ENCODE results near the gene ZNF222.
A peak's percentile ranks its signal among the peaks of the same experiment; 100 is the strongest.

The ZNF222 gene

DNA sequence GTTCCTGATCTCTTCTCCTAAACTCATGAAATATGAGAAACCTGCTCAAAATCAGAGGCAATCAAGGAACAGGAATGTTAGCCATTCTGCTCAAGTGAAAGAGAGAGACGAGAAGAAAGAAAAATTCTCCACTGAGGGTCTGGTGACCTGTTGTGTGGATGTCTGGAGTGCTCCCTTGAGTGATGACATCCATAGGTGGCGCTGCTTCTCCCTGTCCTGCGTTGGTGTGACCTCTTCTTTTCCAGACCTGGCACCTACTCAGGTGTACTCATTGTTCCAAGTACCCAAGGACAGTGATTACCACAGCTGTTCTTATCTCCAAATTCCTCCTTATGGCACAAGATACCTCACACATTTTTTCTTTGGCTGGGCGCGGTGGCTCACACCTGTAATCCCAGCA is 30.7 kb downstream of the ZNF222 start:
- DNase-seq: no peak

DNA sequence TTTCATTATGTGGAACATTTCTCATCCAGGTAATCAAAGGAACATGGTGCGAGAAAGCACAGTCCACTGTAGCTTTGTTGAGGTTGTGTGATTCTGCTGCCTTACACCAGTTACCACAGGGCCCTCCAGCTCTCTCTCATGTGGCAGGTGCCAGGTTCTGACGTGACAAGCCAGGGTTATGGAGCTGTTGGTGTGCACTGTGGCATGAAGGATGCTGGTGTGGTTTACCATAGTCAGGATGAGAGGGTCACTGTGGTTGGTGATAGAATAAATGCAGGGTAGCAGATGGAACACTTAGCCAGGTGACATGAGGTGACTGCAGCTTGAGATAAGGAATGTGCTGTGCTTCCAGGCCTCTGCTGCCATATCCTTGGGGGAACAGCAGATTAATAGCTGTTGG is 34.0 kb downstream of the ZNF222 start:
- DNase-seq: no peak

DNA sequence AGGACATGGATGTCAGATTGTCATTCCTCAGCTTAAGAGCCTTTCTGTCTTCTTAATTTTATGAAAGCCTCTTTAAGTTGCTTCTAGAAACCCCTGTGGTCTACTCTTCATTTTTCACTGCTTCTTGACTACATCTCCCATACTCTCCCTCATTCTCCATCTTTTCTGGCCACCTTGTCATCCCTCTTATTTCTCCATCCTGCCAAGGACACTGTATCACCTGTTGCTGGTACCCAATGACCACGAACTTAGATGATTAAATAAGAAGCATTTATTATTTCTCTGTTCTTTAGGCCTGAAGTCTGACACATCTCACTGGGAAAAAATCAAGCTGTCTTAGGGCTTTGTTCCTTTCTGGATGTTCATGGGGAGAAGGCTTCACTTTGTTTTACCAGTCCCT is 35.9 kb downstream of the ZNF222 start:
- no peak for DNase-seq

DNA sequence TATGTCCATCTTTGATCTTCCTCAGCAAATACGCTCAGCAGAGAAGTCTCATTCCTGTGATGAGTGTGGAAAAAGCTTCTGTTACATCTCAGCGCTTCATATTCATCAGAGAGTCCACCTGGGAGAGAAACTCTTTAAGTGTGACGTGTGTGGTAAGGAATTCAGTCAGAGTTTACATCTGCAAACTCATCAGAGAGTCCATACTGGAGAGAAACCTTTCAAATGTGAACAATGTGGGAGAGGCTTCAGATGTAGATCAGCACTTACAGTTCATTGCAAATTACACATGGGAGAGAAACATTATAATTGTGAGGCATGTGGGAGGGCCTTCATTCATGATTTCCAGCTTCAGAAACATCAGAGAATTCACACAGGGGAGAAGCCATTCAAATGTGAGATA is 41.1 kb downstream of the ZNF222 start:
- DNase-seq: no peak

DNA sequence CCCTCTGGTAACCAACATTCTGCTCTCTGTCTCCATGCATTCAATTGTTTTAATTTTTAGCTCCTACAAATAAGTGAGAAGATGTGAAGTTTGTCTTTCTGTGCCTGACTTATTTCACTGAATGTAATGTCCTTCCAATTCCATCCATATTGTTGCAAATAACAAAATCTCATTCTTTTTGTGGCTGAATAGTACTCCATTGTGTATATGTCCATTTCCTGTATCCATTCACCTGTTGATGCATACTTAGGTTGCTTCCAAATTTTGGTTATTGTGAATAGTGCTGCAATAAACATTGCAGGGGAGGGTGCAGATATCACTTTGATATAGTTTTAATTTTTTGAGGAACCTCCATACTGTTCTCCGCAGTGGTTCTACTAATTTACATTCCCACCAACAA is 44.2 kb downstream of the ZNF222 start:
- DNase-seq: no peak

DNA sequence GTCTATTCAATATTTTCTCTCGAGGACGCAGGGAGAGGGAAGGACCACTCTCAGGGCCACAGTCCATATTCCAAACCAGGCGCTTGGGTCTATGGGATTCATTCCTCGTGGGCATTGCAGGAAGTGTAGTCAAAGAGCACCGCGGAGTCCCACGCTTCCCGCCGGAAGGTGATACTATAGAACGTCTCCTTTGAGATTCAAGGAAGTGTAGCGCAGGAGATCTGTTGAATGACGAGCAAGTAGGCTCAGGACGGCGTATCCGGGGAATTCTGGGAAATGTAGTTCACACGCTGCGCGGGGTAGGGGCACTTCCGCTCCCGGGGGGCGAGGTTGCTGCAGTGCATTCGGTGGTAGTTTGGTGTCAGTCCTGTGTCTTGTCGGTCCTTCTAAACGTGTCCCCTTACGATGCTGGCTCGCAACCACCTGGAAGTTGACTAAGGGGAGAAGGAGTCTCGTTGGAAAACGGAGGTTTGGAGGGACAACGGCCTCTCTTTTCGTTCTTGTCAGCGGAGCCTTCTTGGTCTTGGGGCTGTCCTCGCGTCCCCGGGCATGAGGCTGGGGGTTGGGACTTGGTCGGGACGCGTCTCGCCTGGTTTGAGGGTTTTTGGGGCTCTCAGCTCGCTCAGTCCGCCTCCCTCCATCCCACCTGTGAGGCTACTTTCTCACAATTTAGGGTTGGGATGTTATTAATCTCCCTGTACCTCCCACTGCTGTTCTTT is 46.8 kb downstream of the ZNF222 start, which contains the start of gene ZNF284:
TSS of gene ZNF284 (plus strand) at position 336 of the 719 bp plus-strand sequence. CDS start 4,231 bp downstream, outside the sequence.
- DNase-seq: peak; percentile 91

DNA sequence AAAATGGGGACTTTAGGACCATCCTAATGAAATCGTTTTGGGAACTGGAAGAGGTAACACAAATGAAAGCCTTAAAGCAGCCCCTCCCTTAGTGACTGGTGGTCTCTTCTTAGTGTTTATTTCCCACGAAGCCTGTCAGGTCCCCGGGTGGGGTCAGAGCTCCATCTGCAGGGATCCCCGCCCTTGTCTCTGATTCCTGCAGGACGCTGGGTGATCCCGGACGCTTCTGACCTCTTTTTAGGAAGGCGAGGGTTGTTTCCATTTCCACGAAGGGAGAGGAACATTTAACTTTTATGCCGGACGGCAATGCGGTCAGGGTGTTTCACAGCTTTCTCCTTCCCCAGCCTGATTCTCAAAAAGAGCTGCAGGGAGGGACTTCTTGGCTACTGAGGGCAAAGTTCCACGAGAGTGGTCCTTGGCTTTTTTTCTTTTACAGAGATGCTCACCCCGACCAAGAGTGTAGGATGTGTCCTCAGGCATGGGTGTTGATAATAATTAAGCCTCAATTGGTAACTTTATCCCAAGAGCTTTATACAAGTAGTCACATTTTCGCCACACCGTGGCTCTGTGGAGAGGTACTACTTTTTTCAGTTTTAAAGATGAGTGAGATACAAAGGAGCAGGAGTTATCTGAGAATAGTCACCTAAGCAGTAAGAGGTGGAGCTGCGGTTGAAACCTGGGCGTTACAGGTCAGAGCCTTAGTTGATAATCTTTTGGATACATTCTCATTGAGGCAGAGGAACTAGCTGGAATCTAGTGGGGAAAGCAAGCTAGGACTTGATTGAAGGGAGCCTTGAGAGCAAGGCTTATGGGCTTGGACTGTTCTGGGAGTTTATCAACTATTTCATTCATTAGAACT is 47.6 kb downstream of the ZNF222 start:
- no peak for DNase-seq

DNA sequence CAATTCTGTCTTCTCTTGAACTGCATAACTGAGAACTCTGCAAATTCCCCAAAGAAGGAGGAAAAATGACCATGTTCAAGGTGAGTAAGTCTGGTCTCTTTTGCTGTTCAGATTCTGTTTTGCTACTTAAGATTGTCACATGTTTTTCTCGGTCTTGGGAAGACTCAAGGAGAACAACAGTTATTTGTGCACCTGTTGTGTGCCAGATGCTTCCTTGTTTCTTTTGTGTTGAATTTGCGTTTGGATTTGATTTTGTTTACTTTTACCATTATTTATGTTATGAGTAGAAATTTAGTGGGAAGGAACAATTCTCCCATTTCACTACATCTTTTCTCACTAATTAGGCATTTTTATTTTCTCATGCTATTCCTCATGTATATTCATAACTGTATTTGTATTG is 51.1 kb downstream of the ZNF222 start:
- no peak for DNase-seq
